GM12878 (cell line): ENCODE data around the gene SLC29A2. TPM values are rescaled to one million over a fixed set of nuclear protein-coding genes. Genes with fewer than 3 reads are reported as not detected.

ENCODE experiments used
- ATF3 ChIP-seq: IDR thresholded peaks from 2 replicates; pipeline ENCODE4 v1.6.1; 2011; ENCODE audit warnings: low read depth, mild to moderate bottlenecking, low read length, moderate library complexity, borderline replicate concordance; ENCODE audit errors: extremely low read depth
- BCLAF1 ChIP-seq: fragments of 450-650 bp; IDR thresholded peaks from 2 replicates; pipeline ENCODE4 v1.6.1; 2017; ENCODE audit warnings: antibody characterized with exemption, mild to moderate bottlenecking, moderate library complexity
- EGR1 ChIP-seq, 2 experiments: IDR thresholded peaks; 1 replicate in 1 of 2; 2 replicates in 1 of 2; pipeline ENCODE4 v1.6.1; 2011 to 2012; ENCODE audit warnings: low read depth in 2 of 2, low read length in 2 of 2, borderline replicate concordance in 1 of 2, mild to moderate bottlenecking in 1 of 2, moderate library complexity in 1 of 2
- ELK1 ChIP-seq: IDR thresholded peaks from 2 replicates; pipeline ENCODE4 v1.6.1; 2012; ENCODE audit warnings: low read depth, low read length, improper control_type of control experiment
- MEF2A ChIP-seq: IDR thresholded peaks from 2 replicates; pipeline ENCODE4 v1.6.1; 2011; ENCODE audit warnings: low read depth, mild to moderate bottlenecking, low read length, moderate library complexity; ENCODE audit not compliant: insufficient read depth
- MYB ChIP-seq: fragments of 150-350 bp; IDR thresholded peaks from 2 replicates; pipeline ENCODE4 v1.6.1; 2014; ENCODE audit warnings: mild to moderate bottlenecking, low read depth, low read length, borderline replicate concordance
- NFYA ChIP-seq: IDR thresholded peaks from 2 replicates; pipeline ENCODE4 v1.6.1; 2011; ENCODE audit warnings: low read depth, mild to moderate bottlenecking, low read length, improper control_type of control experiment, borderline replicate concordance
- PRDM15 ChIP-seq: fragments of 450-650 bp; formaldehyde crosslinking; IDR thresholded peaks from 2 replicates; pipeline ENCODE4 v1.4.0; 2020; ENCODE audit warnings: mild to moderate bottlenecking, moderate library complexity
- SPI1 ChIP-seq: IDR thresholded peaks from 2 replicates; pipeline ENCODE4 v1.6.1; 2011; ENCODE audit warnings: low read depth, mild to moderate bottlenecking, low read length, moderate library complexity, borderline replicate concordance; ENCODE audit not compliant: insufficient read depth
- SUZ12 ChIP-seq: fragments of 200-600 bp; sonication (generic); IDR thresholded peaks from one replicate; pipeline ENCODE4 v1.6.1; 2018; ENCODE audit warnings: antibody characterized with exemption, mild to moderate bottlenecking; ENCODE audit not compliant: unreplicated experiment
- TCF3 ChIP-seq: IDR thresholded peaks from 2 replicates; pipeline ENCODE4 v1.6.1; 2012; ENCODE audit warnings: low read depth, mild to moderate bottlenecking, low read length, borderline replicate concordance; ENCODE audit not compliant: insufficient read depth
- YBX1 ChIP-seq: fragments of 450-650 bp; IDR thresholded peaks from 2 replicates; pipeline ENCODE4 v1.6.1; 2016; ENCODE audit warnings: antibody characterized with exemption
- ZNF687 ChIP-seq: fragments of 450-650 bp; IDR thresholded peaks from 2 replicates; pipeline ENCODE4 v1.6.1; 2017; ENCODE audit warnings: mild to moderate bottlenecking, moderate library complexity
- polyA plus RNA-seq, 11 experiments: library from polyadenylated mRNA; depleted of rRNA in 4 of 11; unstranded in 6 of 11; stranded (reverse) in 5 of 11; fragments of >200 nt; fragmentation: Nextera tagmentation in 4 of 11; fragmentation: Illumina TruSeq in 1 of 11; extraction: Ambion mirVana in 4 of 11; extraction: Trizol in 1 of 11; gene quantifications; 1 replicate in 1 of 11; 2 replicates in 10 of 11; pipeline versions ENCODE4 v1.2.1 to v1.2.3, GENCODE V29; 2011 to 2016; ENCODE audit warnings: inconsistent platforms in 2 of 11, missing spikeins in 2 of 11, low read depth in 1 of 11
- total RNA-seq, 4 experiments: library from RNA; depleted of rRNA in 3 of 4; stranded (reverse); fragments of >200 nt in 3 of 4; fragmentation: Illumina TruSeq in 1 of 4; extraction: Trizol in 1 of 4; gene quantifications; 2 replicates each; pipeline versions ENCODE4 v1.2.1 to v1.2.3, GENCODE V29; 2013 to 2021

The SLC29A2 gene
- total and polyA plus RNA-seq, 10 of the 15 experiments (the other 5 are each of a cell fraction or from before 2014, with no cell fraction given) = 0.27 to 7.5 (median 2.2) TPM

GRCh38 chr11:66344550-66345315, 26.8 kb downstream of the SLC29A2 start, which contains the start of gene BRMS1 (continued):
- TF ChIP-seq SPI1 (no peak), TCF3 (0 out of 2 replicates have a peak, but pooled peaks have one; percentile 51), MEF2A (no peak), YBX1 (no peak), MYB (peak; percentile 94), SUZ12 (no peak), NFYA (no peak), BCLAF1 (no peak), PRDM15 (CRISPR knock-in tag) (no peak), ELK1 (0 out of 2 replicates have a peak, but pooled peaks have one; percentile 7), EGR1 (IDR thresholded peaks at IDR 0.05; ENCODE audit: borderline replicate concordance in 1 of 2, low read depth in 2 of 2, low read length in 2 of 2) (no peak), ATF3 (peak; percentile 93), ZNF687 (peak; percentile 35; the same call in 1 of the 2 replicates)
